ENCODE measurements around the gene JAKMIP1. TPM values are rescaled to one million over a fixed set of nuclear protein-coding genes. Genes with fewer than 3 reads are reported as not detected.

Gene JAKMIP1
- total RNA-seq, 2 experiments from 2014 or later, result 4.0 to 5.1 TPM

- no TSS peak for BruUV-seq (replicated peaks)
- Histone ChIP-seq H3K27ac (ENCODE audit: low read depth, low read length, poor library complexity, severe bottlenecking) (no peak overlapping the region), H3K9me2 (ENCODE audit: insufficient read depth, low read length) (no peaks in the 10 kb centered on the region), H3K36me3 (ENCODE audit: insufficient read depth, low read length) (no peaks in the 10 kb centered on the region), H3K4me1 (ENCODE audit: insufficient read depth, low read length, poor library complexity, severe bottlenecking) (peaks cover 13% of the 10 kb centered on the region), H4K20me1 (ENCODE audit: insufficient read depth, low read length) (no peaks in the 10 kb centered on the region), H3K9me3 (ENCODE audit: low read length) (no peaks in the 10 kb centered on the region), H2AFZ (ENCODE audit: low read length) (no peak overlapping the region), H3K4me2 (ENCODE audit: low read length) (no peak overlapping the region), H3K79me2 (ENCODE audit: insufficient read depth, low read depth, low read length) (no peaks in the 10 kb centered on the region), H3K4me3 (ENCODE audit: low read depth, low read length, poor library complexity, severe bottlenecking) (no peak overlapping the region)
- intact Hi-C loops (cut with micrococcal nuclease; ENCODE audit: unreplicated experiment), result no loop called here
- no peak for TF ChIP-seq EZH2phosphoT487 (IDR thresholded peaks at IDR 0.05; ENCODE audit: borderline replicate concordance, low read depth, low read length)
- TF ChIP-seq, protein P1, sequence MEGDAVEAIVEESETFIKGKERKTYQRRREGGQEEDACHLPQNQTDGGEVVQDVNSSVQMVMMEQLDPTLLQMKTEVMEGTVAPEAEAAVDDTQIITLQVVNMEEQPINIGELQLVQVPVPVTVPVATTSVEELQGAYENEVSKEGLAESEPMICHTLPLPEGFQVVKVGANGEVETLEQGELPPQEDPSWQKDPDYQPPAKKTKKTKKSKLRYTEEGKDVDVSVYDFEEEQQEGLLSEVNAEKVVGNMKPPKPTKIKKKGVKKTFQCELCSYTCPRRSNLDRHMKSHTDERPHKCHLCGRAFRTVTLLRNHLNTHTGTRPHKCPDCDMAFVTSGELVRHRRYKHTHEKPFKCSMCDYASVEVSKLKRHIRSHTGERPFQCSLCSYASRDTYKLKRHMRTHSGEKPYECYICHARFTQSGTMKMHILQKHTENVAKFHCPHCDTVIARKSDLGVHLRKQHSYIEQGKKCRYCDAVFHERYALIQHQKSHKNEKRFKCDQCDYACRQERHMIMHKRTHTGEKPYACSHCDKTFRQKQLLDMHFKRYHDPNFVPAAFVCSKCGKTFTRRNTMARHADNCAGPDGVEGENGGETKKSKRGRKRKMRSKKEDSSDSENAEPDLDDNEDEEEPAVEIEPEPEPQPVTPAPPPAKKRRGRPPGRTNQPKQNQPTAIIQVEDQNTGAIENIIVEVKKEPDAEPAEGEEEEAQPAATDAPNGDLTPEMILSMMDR (conservative IDR thresholded peaks at IDR 0.05; ENCODE audit: low read length), result no peak
- ChIA-PET CTCF (ENCODE audit: unreplicated experiment) (no interaction called here), POLR2A (interaction anchor here (0.6 to 1.2 kb wide), 2 partner anchors 25 to 132 kb away, joined by 3 to 4 read pairs; no protein-coding TSS in a partner anchor)
- no peak for DNase-seq (ENCODE audit: low spot score)
Observed at GRCh38 chr4:6205567-6205931, 5.2 kb upstream of the JAKMIP1 start.

GRCh38 chr4:6204871-6205566 is 4.7 kb upstream of the JAKMIP1 start:
- no peaks in the 10 kb centered on the region for H3K79me2 ChIP-seq (ENCODE audit: insufficient read depth, low read depth, low read length)
- CTCF ChIA-PET (ENCODE audit: unreplicated experiment), result no interaction called here
- H3K9me2 ChIP-seq (ENCODE audit: insufficient read depth, low read length), result no peaks in the 10 kb centered on the region
- TF ChIP-seq, protein P1 (conservative IDR thresholded peaks at IDR 0.05; ENCODE audit: low read length), result no peak
- TF ChIP-seq EZH2phosphoT487 (IDR thresholded peaks at IDR 0.05; ENCODE audit: borderline replicate concordance, low read depth, low read length), result no peak
- POLR2A ChIA-PET, result interaction anchor here (0.6 to 1.2 kb wide), 2 partner anchors 24 to 132 kb away, joined by 3 to 4 read pairs; no protein-coding TSS in a partner anchor
- H3K9me3 ChIP-seq (ENCODE audit: low read length), result no peaks in the 10 kb centered on the region
- no peak overlapping the region for H2AFZ ChIP-seq (ENCODE audit: low read length)
- H3K36me3 ChIP-seq (ENCODE audit: insufficient read depth, low read length), result no peaks in the 10 kb centered on the region
- H4K20me1 ChIP-seq (ENCODE audit: insufficient read depth, low read length), result no peaks in the 10 kb centered on the region
- intact Hi-C loops (cut with micrococcal nuclease; ENCODE audit: unreplicated experiment), result no loop called here
- H3K4me3 ChIP-seq (ENCODE audit: low read depth, low read length, poor library complexity, severe bottlenecking), result no peak overlapping the region
- no peak overlapping the region for H3K4me2 ChIP-seq (ENCODE audit: low read length)
- DNase-seq (ENCODE audit: low spot score), result no peak
- peaks cover 13% of the 10 kb centered on the region for H3K4me1 ChIP-seq (ENCODE audit: insufficient read depth, low read length, poor library complexity, severe bottlenecking)
- BruUV-seq (replicated peaks), result no TSS peak
- no peak overlapping the region for H3K27ac ChIP-seq (ENCODE audit: low read depth, low read length, poor library complexity, severe bottlenecking)

- Histone ChIP-seq H3K9me3 (ENCODE audit: low read length) (no peaks in the 10 kb centered on the region), H3K4me2 (ENCODE audit: low read length) (no peak overlapping the region), H3K79me2 (ENCODE audit: insufficient read depth, low read depth, low read length) (no peaks in the 10 kb centered on the region), H3K9me2 (ENCODE audit: insufficient read depth, low read length) (no peaks in the 10 kb centered on the region), H4K20me1 (ENCODE audit: insufficient read depth, low read length) (no peaks in the 10 kb centered on the region), H3K27ac (ENCODE audit: low read depth, low read length, poor library complexity, severe bottlenecking) (no peak overlapping the region), H3K36me3 (ENCODE audit: insufficient read depth, low read length) (no peaks in the 10 kb centered on the region), H3K4me3 (ENCODE audit: low read depth, low read length, poor library complexity, severe bottlenecking) (no peak overlapping the region), H3K4me1 (ENCODE audit: insufficient read depth, low read length, poor library complexity, severe bottlenecking) (peaks cover 13% of the 10 kb centered on the region), H2AFZ (ENCODE audit: low read length) (no peak overlapping the region)
- no peak for DNase-seq (ENCODE audit: low spot score)
- POLR2A ChIA-PET, result no interaction called here
- CTCF ChIA-PET (ENCODE audit: unreplicated experiment), result no interaction called here
- intact Hi-C loops (cut with micrococcal nuclease; ENCODE audit: unreplicated experiment), result no loop called here
- TF ChIP-seq, protein P1 (conservative IDR thresholded peaks at IDR 0.05; ENCODE audit: low read length), result no peak
- no peak for TF ChIP-seq EZH2phosphoT487 (IDR thresholded peaks at IDR 0.05; ENCODE audit: borderline replicate concordance, low read depth, low read length)
- no TSS peak for BruUV-seq (replicated peaks)
Observed at GRCh38 chr4:6204098-6204497, 3.7 kb upstream of the JAKMIP1 start.

Measured in OCI-LY7 (cell line).